Measurements from ENCODE around the gene ZSWIM3. TPM values are rescaled to one million over a fixed set of nuclear protein-coding genes. Genes with fewer than 3 reads are reported as not detected.

ZSWIM3 gene
- total and polyA plus RNA-seq, 2 of the 13 experiments (the other 11 are each of a cell fraction or from before 2014, with no cell fraction given): 5.2 to 5.8 TPM

GRCh38 chr20:45823949-45824835, 33.2 kb upstream of the ZSWIM3 start:
- ATAC-seq: peak; percentile 71
- Histone ChIP-seq H2AFZ (ENCODE audit: low read length) (no peak overlapping the region), H3K4me1 (ENCODE audit: insufficient read depth, low read length) (peaks cover 61% of the 10 kb centered on the region), H3K27ac (ENCODE audit: extremely low read length, insufficient read depth, low read length) (no peak overlapping the region), H3K27me3 (ENCODE audit: control insufficient read depth in 1 of 2, insufficient read depth in 2 of 2, low read length in 2 of 2) (no peaks in the 10 kb centered on the region), H3K9ac (ENCODE audit: insufficient read depth, low read depth, low read length) (no peak overlapping the region), H3K4me3 (replicated peaks in 1 of 3; ENCODE audit: insufficient read depth in 1 of 3, low read depth in 2 of 3, low read length in 3 of 3) (peak overlapping the region in 1 of 3 experiments; percentile 28; a peak in 1 of 6 replicates), H3K4me2 (ENCODE audit: low read depth, low read length) (peak overlapping the region; percentile 56), H4K20me1 (ENCODE audit: insufficient read depth, low read length) (no peaks in the 10 kb centered on the region), H3K79me2 (ENCODE audit: insufficient read depth, low read length) (no peaks in the 10 kb centered on the region), H3K9me3 (ENCODE audit: low read length) (no peaks in the 10 kb centered on the region), H3K36me3 (replicated peaks in 1 of 2; ENCODE audit: control insufficient read depth in 1 of 2, insufficient read depth in 2 of 2, low read length in 2 of 2) (no peaks in the 10 kb centered on the region)
- no TSS peak for BruUV-seq (replicated peaks)
- 60% methylated on average over 57 of the region's 57 CpGs for WGBS (ENCODE audit: low lambda C conversion rate)
- intact Hi-C loops (cut with micrococcal nuclease; ENCODE audit: unreplicated experiment) (loop anchor here (2.0 kb wide), 1 partner anchor 139 kb away; no protein-coding TSS in a partner anchor), in situ Hi-C loops (cut with HindIII; ENCODE audit: extremely low pct_ligation_motif_present, low pct_unique_long_range_greater_than_20kb) (no loop called here)
- DNase-seq (ENCODE audit: low spot score): peak; percentile 51
- ChIA-PET CTCF (ENCODE audit: low intra/inter-chr PET ratio, low total read pairs) (interaction anchor here (0.7 to 2.4 kb wide), 3 partner anchors 9 to 139 kb away, joined by 3 to 15 read pairs (median 4); partner anchors contain the start of genes CTSA, NEURL2 and SNX21), POLR2A (interaction anchor here (0.8 to 1.7 kb wide), 4 partner anchors 9 to 146 kb away, joined by 3 to 6 read pairs (median 4); partner anchors contain the start of gene SNX21)
- FAIRE-seq: peak; percentile 39
- TF ChIP-seq ZNF263 (CRISPR knock-in tag; IDR thresholded peaks at IDR 0.05) (peak; percentile 94), ZBTB7A (CRISPR knock-in tag; IDR thresholded peaks at IDR 0.05) (peak; percentile 28; the same call in 1 of the 2 replicates), MXD4 (CRISPR knock-in tag; IDR thresholded peaks at IDR 0.05) (peak; percentile 51; the same call in 1 of the 2 replicates), CBX5 (CRISPR knock-in tag; IDR thresholded peaks at IDR 0.05; ENCODE audit: borderline replicate concordance) (0 out of 2 replicates have a peak, but pooled peaks have one; percentile 38), TFDP1 (CRISPR knock-in tag; IDR thresholded peaks at IDR 0.05; ENCODE audit: borderline replicate concordance) (peak; percentile 53; the same call in 1 of the 2 replicates), GATAD1 (CRISPR knock-in tag; IDR thresholded peaks at IDR 0.05) (peak; percentile 64; the same call in 1 of the 2 replicates), MZF1 (CRISPR knock-in tag; IDR thresholded peaks at IDR 0.05; ENCODE audit: borderline replicate concordance) (no peak), HNF4A (CRISPR knock-in tag; IDR thresholded peaks at IDR 0.05) (0 out of 2 replicates have a peak, but pooled peaks have one; percentile 19), NRL (CRISPR knock-in tag; IDR thresholded peaks at IDR 0.05; ENCODE audit: borderline replicate concordance) (peak; percentile 64; the same call in 1 of the 2 replicates), MTF1 (CRISPR knock-in tag; IDR thresholded peaks at IDR 0.05) (no peak), ZNF687 (CRISPR knock-in tag; IDR thresholded peaks at IDR 0.05) (peak; percentile 87), HMGA1 (CRISPR knock-in tag; conservative IDR thresholded peaks at IDR 0.05) (no peak), ZNF468 (CRISPR knock-in tag; IDR thresholded peaks at IDR 0.05) (no peak), IRF2 (CRISPR knock-in tag; IDR thresholded peaks at IDR 0.05) (peak; percentile 63), LRRFIP1 (CRISPR knock-in tag; conservative IDR thresholded peaks at IDR 0.05) (no peak), ZNF572 (CRISPR knock-in tag; IDR thresholded peaks at IDR 0.05) (peak; percentile 95)

Data from HepG2 (cell line).